ENCODE measurements around the gene HAO1.

GRCh38 chr20:7937328-7937727 is 2.9 kb downstream of the HAO1 start:
- TF ChIP-seq EZH2phosphoT487 (IDR thresholded peaks at IDR 0.05; ENCODE audit: low read depth), result no peak
- TF ChIP-seq CTCF (IDR thresholded peaks at IDR 0.05; ENCODE audit: low read depth, low read length), result peak; percentile 14; the same call in 1 of the 2 replicates
